GM23338 (cell line): ENCODE data around the gene CHST11.

Experiments used
- CREB1 ChIP-seq: fragments of 250-450 bp; sonication (Bioruptor Pico); IDR thresholded peaks from 2 replicates; pipeline ENCODE4 v1.5.0; 2020; ENCODE audit warnings: low read depth, mild to moderate bottlenecking, moderate library complexity
- CTCF ChIP-seq, 2 experiments: fragments of 200-600 bp in 1 of 2; sonication (generic) in 1 of 2; conservative IDR thresholded peaks; 2 replicates each; pipeline versions ENCODE4 v1.5.1 to v1.6.1; 2016 to 2017; ENCODE audit warnings: antibody characterized with exemption in 2 of 2, low read depth in 2 of 2, mild to moderate bottlenecking in 2 of 2, moderate library complexity in 1 of 2
- ETS1 ChIP-seq: IDR thresholded peaks from 2 replicates; pipeline ENCODE4 v1.6.1; 2016; ENCODE audit warnings: antibody characterized with exemption
- EZH2 ChIP-seq: fragments of 200-600 bp; sonication (generic); IDR thresholded peaks from one replicate; pipeline ENCODE4 v1.8.0; 2017; ENCODE audit warnings: antibody characterized with exemption, mild to moderate bottlenecking, low read depth; ENCODE audit not compliant: unreplicated experiment
- EZH2phosphoT487 ChIP-seq: fragments of 200-600 bp; sonication (generic); IDR thresholded peaks from one replicate; pipeline ENCODE4 v1.8.1; 2018; ENCODE audit warnings: antibody characterized with exemption; ENCODE audit not compliant: unreplicated experiment
- JUNB ChIP-seq: IDR thresholded peaks from one replicate; pipeline ENCODE4 v1.6.1; 2016; ENCODE audit warnings: antibody characterized with exemption; ENCODE audit not compliant: unreplicated experiment
- NANOG ChIP-seq: IDR thresholded peaks from 2 replicates; pipeline ENCODE4 v1.6.1; 2016; ENCODE audit warnings: antibody characterized with exemption, borderline replicate concordance
- POLR2AphosphoS5 ChIP-seq: IDR thresholded peaks from 2 replicates; pipeline ENCODE4 v1.6.1; 2016; ENCODE audit warnings: antibody characterized with exemption, low read depth
- REST ChIP-seq: IDR thresholded peaks from one replicate; pipeline ENCODE4 v1.6.1; 2018; ENCODE audit warnings: antibody characterized with exemption; ENCODE audit not compliant: unreplicated experiment
- STAT1 ChIP-seq: IDR thresholded peaks from one replicate; pipeline ENCODE4 v1.6.1; 2016; ENCODE audit warnings: antibody characterized with exemption; ENCODE audit not compliant: unreplicated experiment
- ZNF331 ChIP-seq: fragments of 250-450 bp; sonication (Bioruptor Pico); IDR thresholded peaks from 2 replicates; pipeline ENCODE4 v1.5.0; 2020; ENCODE audit warnings: low read depth, mild to moderate bottlenecking, moderate library complexity
- ZNF462 ChIP-seq: fragments of 250-450 bp; sonication (Bioruptor Pico); IDR thresholded peaks from 2 replicates; pipeline ENCODE4 v1.5.0; 2020; ENCODE audit warnings: mild to moderate bottlenecking, moderate library complexity

GRCh38 chr12:104532636-104533035 is 75.9 kb downstream of the CHST11 start:
- TF ChIP-seq EZH2, result no peak
- no peak for TF ChIP-seq EZH2phosphoT487
- TF ChIP-seq REST, result no peak
- TF ChIP-seq CTCF (conservative IDR thresholded peaks at IDR 0.05; ENCODE audit: low read depth in 2 of 2), result no peak
- no peak for TF ChIP-seq POLR2AphosphoS5
- no peak for TF ChIP-seq ZNF462 (CRISPR knock-in tag)
- no peak for TF ChIP-seq JUNB
- TF ChIP-seq CREB1, result no peak
- TF ChIP-seq NANOG, result no peak
- no peak for TF ChIP-seq ETS1
- no peak for TF ChIP-seq STAT1
- TF ChIP-seq ZNF331 (CRISPR knock-in tag), result no peak
